Omental fat pad (tissue), 4 donors: ENCODE results near the gene CRNN. TPM values are rescaled to one million over a fixed set of nuclear protein-coding genes. Genes with fewer than 3 reads are reported as not detected.

Experiments
- ATAC-seq: fragments of 150-250 bp; one replicate; pipeline ENCODE4 v1.9.1; 2016; ENCODE audit warnings: mild to moderate bottlenecking, moderate library complexity; ENCODE audit not compliant: low FRiP score
- DNase-seq: peaks from one replicate; pipeline ENCODE4 v3.0.0-alpha.2; 2019; ENCODE audit warnings: low spot score
- total RNA-seq, 4 donors: library from RNA; depleted of rRNA; stranded (reverse); fragments of >200 nt; gene quantifications; one replicate each; pipeline ENCODE4 v1.1.0, GENCODE V29; 2016
- TF ChIP-seq, protein P1 (sequence below), 3 donors: fragments of 450-650 bp; IDR thresholded peaks; one replicate each; pipeline ENCODE4 v1.5.1; 2016 to 2017; ENCODE audit warnings: antibody characterized with exemption in 3 of 3, mild to moderate bottlenecking in 3 of 3, moderate library complexity in 2 of 3

CRNN gene
- total RNA-seq, 4 donors from 2014 or later = not detected

GRCh38 chr1:152427458-152427857 is 13.4 kb upstream of the CRNN start:
- TF ChIP-seq, protein P1, sequence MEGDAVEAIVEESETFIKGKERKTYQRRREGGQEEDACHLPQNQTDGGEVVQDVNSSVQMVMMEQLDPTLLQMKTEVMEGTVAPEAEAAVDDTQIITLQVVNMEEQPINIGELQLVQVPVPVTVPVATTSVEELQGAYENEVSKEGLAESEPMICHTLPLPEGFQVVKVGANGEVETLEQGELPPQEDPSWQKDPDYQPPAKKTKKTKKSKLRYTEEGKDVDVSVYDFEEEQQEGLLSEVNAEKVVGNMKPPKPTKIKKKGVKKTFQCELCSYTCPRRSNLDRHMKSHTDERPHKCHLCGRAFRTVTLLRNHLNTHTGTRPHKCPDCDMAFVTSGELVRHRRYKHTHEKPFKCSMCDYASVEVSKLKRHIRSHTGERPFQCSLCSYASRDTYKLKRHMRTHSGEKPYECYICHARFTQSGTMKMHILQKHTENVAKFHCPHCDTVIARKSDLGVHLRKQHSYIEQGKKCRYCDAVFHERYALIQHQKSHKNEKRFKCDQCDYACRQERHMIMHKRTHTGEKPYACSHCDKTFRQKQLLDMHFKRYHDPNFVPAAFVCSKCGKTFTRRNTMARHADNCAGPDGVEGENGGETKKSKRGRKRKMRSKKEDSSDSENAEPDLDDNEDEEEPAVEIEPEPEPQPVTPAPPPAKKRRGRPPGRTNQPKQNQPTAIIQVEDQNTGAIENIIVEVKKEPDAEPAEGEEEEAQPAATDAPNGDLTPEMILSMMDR (IDR thresholded peaks at IDR 0.05) = no peak
- no peak for DNase-seq
- ATAC-seq = no peak

DNA sequence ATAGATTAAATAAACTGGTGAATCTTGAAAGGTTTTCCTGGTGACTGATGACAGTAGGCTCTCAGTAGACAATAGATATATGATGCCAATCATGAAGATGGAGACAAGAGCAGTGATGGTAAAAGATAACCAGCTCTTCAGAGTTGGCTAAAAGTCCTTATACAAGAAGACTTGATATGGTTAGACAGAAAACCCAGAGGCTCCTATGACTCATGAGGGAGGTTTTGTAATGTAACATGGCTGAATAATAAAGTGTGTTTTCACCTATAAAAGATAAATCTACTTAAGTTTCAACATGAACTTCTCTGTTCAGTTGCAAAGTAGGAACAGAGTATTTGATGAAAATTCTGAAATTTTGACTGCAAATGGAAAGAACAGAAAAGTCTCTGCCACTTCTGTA is 12.7 kb upstream of the CRNN start:
- DNase-seq = no peak
- no peak for ATAC-seq
- TF ChIP-seq, protein P1 (IDR thresholded peaks at IDR 0.05) = no peak

DNA sequence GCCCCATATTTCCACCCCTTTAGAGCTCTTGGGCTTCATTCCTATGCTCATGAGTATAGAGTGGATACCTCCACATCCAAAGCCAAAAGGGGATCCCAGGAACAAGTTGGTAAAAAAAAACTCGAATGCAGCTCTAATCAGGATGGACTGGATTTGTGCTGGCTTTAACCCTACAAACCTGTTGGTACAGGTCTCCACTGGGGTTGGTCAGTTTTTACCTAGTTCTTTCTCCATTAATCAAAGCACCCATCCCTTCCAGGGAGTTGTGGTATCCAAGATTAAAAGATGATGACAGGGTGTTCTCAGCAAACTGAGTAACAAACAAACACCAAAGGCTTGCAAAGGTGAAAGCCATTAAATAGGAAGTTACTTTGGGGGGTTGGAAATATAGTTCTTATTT is 5.9 kb upstream of the CRNN start:
- DNase-seq = no peak
- TF ChIP-seq, protein P1 (IDR thresholded peaks at IDR 0.05) = no peak
- no peak for ATAC-seq

DNA sequence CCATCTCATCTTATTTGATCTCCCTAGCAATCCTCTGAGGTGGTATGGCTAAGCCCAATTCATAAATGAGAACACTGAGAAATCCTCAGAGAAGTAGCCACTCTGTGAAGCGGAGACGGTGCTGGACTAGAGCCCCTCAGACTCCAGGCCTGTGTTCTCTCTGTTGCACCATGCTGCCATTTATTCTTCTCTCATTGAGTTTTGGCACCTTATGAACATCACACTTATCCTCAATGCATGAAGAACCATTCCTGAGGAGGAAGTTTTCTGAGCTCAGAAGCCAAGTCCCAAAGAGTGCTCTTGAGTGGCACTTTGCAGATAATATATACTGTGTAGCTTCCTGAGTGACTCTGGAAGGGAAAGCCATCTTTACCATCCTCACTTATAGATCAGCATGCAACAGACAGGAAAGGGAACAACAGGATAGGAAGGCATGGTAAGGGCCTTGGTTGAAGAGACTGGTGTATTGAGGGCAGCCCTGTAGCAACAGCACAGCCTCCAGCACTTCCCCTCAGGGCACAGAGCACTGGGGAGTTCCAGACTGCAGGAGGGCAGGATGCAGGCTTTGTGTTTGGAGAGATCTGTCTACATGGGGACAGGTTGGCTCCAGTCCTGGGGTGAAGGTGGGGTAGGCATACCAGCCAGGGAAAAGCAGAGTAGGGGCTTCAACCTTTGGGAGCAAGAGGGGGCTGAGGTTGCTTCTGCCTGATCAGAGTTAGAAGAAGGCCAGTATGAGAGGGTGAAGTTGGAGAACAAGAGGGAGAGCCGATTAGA is 1.6 kb upstream of the CRNN start:
- no peak for DNase-seq
- TF ChIP-seq, protein P1 (IDR thresholded peaks at IDR 0.05) = no peak
- no peak for ATAC-seq

- TF ChIP-seq, protein P1 (IDR thresholded peaks at IDR 0.05) = no peak
- no peak for ATAC-seq
- DNase-seq = no peak
Observed at GRCh38 chr1:152412756-152413155, 1.3 kb downstream of the CRNN start.

- DNase-seq = no peak
- TF ChIP-seq, protein P1 (IDR thresholded peaks at IDR 0.05) = no peak
Observed at GRCh38 chr1:152411134-152411533, 2.9 kb downstream of the CRNN start.

GRCh38 chr1:152410599-152410998 is 3.5 kb downstream of the CRNN start:
- TF ChIP-seq, protein P1 (IDR thresholded peaks at IDR 0.05) = no peak
- no peak for DNase-seq
- ATAC-seq = no peak

More at GRCh38 chr1:152411134-152411533, 2.9 kb downstream of the CRNN start:
- no peak for ATAC-seq
